Measurements from ENCODE around the gene CTSV. TPM values are rescaled to one million over a fixed set of nuclear protein-coding genes. Genes with fewer than 3 reads are reported as not detected.
"Not testable (repeated sequence)": the region's sequence is repeated elsewhere in the genome, so short reads cannot be mapped to it uniquely, and the experiment has no call there.

The CTSV gene
- total and polyA plus RNA-seq, 3 donors from 2014 or later, result 96.6 to 319 (median 107) TPM

DNA sequence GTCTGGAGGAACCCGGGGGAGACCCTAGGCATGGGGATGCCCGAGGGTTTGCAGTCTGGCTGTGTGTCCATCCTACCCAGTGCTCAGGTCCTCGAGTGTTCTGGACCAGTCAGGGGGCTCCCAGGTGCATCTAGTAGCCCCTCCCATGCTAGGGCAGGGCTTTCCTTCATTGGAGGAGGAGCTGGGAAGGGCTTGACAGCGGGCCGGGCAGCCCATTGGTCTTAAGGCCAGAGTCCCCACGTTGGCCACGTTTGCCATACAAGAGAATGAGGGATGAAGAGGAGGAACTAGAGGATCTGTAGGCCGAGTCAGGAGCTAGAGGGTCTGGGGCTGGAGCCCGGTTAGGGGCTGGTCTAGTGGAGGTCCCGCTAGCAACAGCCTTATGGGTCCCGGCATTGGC lies 37.3 kb upstream of the CTSV start:
- 40 to 48% methylated on average over 11 of the region's 11 CpGs for WGBS, 2 donors
- intact Hi-C loops (cut with DNase I; ENCODE audit: low total_unique reads), result no loop called here
- Histone ChIP-seq H3K27ac (peak overlapping the region; percentile 15 to 44), H3K27me3 (no peaks in the 10 kb centered on the region), H3K4me3 (no peak overlapping the region), H3K9me3 (no peaks in the 10 kb centered on the region), H3K4me1 (peaks cover 11% of the 10 kb centered on the region), H3K36me3 (ENCODE audit: low read depth, missing control alignments) (no peaks in the 10 kb centered on the region)
- TF ChIP-seq, protein P1, sequence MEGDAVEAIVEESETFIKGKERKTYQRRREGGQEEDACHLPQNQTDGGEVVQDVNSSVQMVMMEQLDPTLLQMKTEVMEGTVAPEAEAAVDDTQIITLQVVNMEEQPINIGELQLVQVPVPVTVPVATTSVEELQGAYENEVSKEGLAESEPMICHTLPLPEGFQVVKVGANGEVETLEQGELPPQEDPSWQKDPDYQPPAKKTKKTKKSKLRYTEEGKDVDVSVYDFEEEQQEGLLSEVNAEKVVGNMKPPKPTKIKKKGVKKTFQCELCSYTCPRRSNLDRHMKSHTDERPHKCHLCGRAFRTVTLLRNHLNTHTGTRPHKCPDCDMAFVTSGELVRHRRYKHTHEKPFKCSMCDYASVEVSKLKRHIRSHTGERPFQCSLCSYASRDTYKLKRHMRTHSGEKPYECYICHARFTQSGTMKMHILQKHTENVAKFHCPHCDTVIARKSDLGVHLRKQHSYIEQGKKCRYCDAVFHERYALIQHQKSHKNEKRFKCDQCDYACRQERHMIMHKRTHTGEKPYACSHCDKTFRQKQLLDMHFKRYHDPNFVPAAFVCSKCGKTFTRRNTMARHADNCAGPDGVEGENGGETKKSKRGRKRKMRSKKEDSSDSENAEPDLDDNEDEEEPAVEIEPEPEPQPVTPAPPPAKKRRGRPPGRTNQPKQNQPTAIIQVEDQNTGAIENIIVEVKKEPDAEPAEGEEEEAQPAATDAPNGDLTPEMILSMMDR (IDR thresholded peaks at IDR 0.05), result no peak
- TF ChIP-seq POLR2A (IDR thresholded peaks at IDR 0.05), result no peak
- no peak for DNase-seq

DNA sequence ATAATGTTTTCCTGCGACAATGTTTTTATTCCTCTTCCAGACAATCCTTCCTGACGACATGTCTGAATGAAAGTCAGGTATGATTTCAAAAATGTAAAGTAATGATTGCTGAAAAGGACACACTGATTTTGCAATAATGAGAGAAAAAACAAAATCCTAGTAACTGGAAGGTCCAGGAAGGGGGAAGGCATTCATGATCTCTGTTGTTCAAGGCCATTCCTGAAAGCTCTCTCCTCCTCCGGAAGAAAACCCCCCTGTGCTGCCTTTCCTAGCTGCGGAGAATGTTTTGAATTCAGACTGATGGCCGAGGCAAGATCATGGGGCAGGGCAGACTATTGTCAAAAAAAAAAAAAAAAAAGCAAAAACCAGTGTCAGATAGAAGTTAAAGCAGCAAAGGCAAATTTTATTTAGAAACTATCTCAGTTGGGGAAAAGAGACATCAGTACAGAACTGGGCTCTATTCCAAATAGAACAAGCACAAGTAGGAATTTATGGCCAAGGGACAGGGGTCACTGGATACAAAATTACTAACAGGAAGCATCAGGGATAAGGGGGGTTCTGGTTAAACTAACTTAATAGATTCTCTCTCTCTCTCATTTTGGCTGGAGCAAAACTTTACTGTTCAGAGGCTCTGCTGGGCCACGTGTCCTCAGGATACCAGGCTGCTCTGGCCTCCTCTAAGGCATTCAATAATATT lies 36.5 kb upstream of the CTSV start:
- Histone ChIP-seq H3K4me1 (peaks cover 11% of the 10 kb centered on the region), H3K4me3 (no peak overlapping the region), H3K9me3 (no peaks in the 10 kb centered on the region), H3K36me3 (ENCODE audit: low read depth, missing control alignments) (no peaks in the 10 kb centered on the region), H3K27ac (peak overlapping the region in 1 of 2 donors; percentile 30), H3K27me3 (no peaks in the 10 kb centered on the region)
- intact Hi-C loops (cut with DNase I; ENCODE audit: low total_unique reads), result no loop called here
- TF ChIP-seq POLR2A (IDR thresholded peaks at IDR 0.05), result no peak
- TF ChIP-seq, protein P1 (IDR thresholded peaks at IDR 0.05), result no peak
- no peak for DNase-seq
- 23 to 28% methylated on average over 6 of the region's 6 CpGs for WGBS, 2 donors

DNA sequence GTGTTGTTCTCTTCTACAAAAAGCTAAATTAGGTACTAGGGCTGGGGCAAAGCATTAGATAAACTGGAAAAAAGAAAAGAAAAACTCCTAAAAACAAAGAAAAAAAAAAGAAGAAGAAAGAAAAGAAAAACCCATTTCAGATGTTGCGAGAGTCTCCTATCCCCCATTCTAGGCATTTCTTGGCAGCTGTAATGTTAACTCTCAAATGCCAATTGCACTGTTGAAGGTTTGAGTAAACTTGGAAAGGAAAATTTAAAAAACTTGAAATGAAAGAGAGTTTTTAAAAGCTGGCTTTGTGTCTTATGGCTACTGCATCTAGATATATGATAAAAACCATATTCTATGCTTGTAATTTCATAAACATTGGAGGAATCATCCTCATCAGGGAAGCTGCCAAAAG lies 34.6 kb upstream of the CTSV start:
- no peaks in the 10 kb centered on the region for H3K36me3 ChIP-seq (ENCODE audit: low read depth, missing control alignments)
- no peak overlapping the region for H3K4me3 ChIP-seq
- TF ChIP-seq POLR2A (IDR thresholded peaks at IDR 0.05), result no peak
- TF ChIP-seq, protein P1 (IDR thresholded peaks at IDR 0.05), result no peak
- H3K4me1 ChIP-seq, result peaks cover 7% of the 10 kb centered on the region
- WGBS, 2 donors, result 22 to 26% methylated on average over 1 of the region's 1 CpG
- H3K27ac ChIP-seq, result no peak overlapping the region
- intact Hi-C loops (cut with DNase I; ENCODE audit: low total_unique reads), result no loop called here
- no peaks in the 10 kb centered on the region for H3K27me3 ChIP-seq
- no peak for DNase-seq
- no peaks in the 10 kb centered on the region for H3K9me3 ChIP-seq

DNA sequence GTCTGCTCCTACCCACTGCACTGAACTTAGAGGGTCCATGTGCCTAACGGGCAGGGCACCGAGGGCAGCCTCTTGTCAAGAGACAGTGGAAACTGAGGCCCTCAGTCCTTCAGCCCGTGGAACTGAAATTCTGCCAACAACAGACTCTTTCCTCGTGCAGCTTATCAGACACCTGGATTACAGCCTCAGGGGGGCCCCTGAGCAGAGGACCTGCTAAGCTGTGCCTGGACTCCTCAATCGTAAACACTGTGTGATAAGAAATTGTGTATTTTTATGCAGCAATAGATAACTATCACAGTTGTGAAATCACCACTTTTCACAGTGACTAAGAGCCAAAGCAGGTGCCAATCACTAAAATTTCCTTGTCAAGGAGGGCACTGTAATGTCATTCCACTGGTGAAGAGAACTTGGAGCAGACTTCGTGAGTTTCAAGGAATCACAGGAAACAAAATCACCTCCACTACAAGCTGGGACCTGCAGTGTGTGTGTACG lies 33.4 kb upstream of the CTSV start:
- TF ChIP-seq, protein P1 (IDR thresholded peaks at IDR 0.05), result no peak
- TF ChIP-seq POLR2A (IDR thresholded peaks at IDR 0.05), result no peak

DNA sequence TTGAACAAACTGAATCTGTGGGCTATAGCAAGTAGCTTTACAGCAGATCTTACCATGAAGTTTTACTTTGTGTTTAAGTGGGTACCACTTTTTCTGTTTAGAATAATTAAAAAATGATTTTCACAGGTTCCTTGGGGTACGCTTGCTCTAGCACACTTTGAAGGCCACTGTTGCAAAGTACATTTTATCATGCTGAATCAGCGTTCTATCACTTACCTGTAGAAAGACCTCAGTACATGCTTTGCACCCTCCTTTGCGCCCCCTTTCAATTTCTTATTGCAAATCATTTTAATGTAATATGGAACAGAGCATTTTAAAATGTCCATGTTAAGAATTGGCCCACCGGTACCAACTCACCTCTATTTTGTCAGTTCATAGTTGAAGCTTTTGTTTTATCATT lies 31.4 kb upstream of the CTSV start:
- H3K4me1 ChIP-seq; intact Hi-C loops (cut with DNase I; ENCODE audit: low total_unique reads); H3K27ac ChIP-seq; H3K9me3 ChIP-seq; DNase-seq; H3K36me3 ChIP-seq (ENCODE audit: low read depth, missing control alignments); H3K27me3 ChIP-seq; H3K4me3 ChIP-seq: not testable (repeated sequence)
- 93 to 96% methylated on average over 4 of the region's 4 CpGs for WGBS, 2 donors

More for the DNA sequence above, 33.4 kb upstream of the CTSV start:
- 74 to 79% methylated on average over 7 of the region's 7 CpGs for WGBS, 2 donors
- no peak overlapping the region for H3K4me3 ChIP-seq
- intact Hi-C loops (cut with DNase I; ENCODE audit: low total_unique reads), result no loop called here
- peaks cover 7% of the 10 kb centered on the region for H3K4me1 ChIP-seq
- H3K36me3 ChIP-seq (ENCODE audit: low read depth, missing control alignments), result no peaks in the 10 kb centered on the region
- H3K9me3 ChIP-seq, result no peaks in the 10 kb centered on the region
- no peak overlapping the region for H3K27ac ChIP-seq
- DNase-seq, result no peak
- H3K27me3 ChIP-seq, result no peaks in the 10 kb centered on the region
